NOMO-1 treated with DMSO at 0.1 percent for 48 hours (cell line): Measurements from ENCODE around the gene GAS2L1.

Experiments
- DNase-seq: peaks from one replicate; lab custom pipeline; 2025; ENCODE audit not compliant: unreplicated experiment; lab: John Stamatoyannopoulos, UW

The GAS2L1 gene

GRCh38 chr22:29275167-29275566, 31.3 kb upstream of the GAS2L1 start:
- DNase-seq = no peak

DNA sequence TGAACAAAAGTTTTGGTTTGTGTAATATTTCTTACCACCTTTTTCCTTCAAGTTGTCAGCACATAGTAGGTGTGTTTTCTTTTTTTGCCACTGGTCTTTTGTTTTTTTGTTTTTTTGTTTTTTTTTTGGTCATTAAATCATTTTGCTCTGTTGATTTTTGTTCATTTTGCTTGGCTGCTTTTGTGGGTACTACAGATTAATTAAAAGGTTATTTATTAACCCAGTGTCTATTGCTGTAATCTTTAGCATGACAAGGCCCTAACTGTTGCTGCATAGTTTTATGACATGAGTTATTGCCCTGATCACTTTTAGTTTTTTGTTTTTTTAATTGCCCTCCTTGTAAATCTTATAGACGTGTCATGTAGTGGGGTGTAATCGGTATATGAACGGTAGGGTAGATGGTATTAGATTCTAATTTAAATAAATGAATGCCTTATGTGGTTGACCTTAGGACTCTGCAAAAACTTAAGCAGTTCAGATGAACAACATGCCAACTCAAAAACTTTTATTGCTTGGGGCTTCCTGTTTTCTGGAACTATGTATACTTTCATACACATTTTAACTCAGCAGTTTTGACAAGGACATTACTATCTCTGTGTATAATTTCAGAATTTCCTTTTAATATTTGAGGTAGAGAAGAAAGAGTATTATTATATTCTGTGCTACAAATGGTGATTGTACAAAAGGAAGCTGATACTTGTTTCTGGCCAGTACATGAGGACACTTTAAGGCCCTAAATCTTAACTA, 30.5 kb upstream of the GAS2L1 start:
- no peak for DNase-seq

GRCh38 chr22:29277927-29278326, 28.5 kb upstream of the GAS2L1 start:
- DNase-seq = no peak

GRCh38 chr22:29284196-29284595, 22.3 kb upstream of the GAS2L1 start:
- DNase-seq = no peak

DNA sequence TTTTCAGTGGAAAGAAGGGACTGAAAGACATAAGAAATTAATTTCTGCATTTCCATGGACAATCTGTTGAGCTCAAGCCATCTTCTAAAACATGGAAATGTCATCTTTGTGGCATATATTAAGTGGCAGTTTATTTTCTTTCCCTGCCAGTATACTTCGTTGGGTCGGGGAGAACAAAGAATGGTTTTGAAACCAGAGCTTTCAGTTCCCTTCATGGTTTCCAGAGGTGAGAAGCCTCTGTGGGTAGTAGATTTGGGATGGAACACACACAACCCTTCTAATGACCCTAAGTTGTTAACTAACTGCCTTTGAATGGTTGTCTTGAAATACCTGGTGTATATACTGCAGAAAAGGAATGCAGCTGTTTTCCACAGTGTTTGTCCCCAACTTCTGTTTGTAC, 17.6 kb upstream of the GAS2L1 start:
- no peak for DNase-seq

DNA sequence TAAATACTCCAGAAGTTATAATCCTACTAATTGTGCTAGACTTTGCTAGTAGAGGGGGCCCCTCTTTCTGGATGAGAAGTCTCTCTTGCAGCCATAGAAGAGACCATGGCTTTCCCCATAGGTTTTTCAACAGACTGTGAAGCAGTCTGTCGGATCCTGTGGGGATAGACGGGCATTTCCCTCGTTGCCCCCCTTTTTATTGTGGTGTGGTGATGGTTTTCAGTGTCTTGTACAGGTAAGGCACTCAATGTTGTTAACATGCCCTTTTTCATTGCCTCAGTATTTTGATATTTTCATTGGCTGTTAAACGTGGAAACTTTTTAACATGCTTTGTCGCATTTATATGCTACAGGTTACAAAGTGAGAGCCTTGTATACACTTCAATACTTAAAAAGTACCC, 16.4 kb upstream of the GAS2L1 start:
- DNase-seq = no peak

GRCh38 chr22:29291215-29291614, 15.2 kb upstream of the GAS2L1 start:
- DNase-seq = no peak

GRCh38 chr22:29292379-29292778, 14.1 kb upstream of the GAS2L1 start:
- DNase-seq = no peak

- DNase-seq = no peak
These were observed 7.8 kb upstream of the GAS2L1 start for GRCh38 chr22:29298641-29299040.

DNA sequence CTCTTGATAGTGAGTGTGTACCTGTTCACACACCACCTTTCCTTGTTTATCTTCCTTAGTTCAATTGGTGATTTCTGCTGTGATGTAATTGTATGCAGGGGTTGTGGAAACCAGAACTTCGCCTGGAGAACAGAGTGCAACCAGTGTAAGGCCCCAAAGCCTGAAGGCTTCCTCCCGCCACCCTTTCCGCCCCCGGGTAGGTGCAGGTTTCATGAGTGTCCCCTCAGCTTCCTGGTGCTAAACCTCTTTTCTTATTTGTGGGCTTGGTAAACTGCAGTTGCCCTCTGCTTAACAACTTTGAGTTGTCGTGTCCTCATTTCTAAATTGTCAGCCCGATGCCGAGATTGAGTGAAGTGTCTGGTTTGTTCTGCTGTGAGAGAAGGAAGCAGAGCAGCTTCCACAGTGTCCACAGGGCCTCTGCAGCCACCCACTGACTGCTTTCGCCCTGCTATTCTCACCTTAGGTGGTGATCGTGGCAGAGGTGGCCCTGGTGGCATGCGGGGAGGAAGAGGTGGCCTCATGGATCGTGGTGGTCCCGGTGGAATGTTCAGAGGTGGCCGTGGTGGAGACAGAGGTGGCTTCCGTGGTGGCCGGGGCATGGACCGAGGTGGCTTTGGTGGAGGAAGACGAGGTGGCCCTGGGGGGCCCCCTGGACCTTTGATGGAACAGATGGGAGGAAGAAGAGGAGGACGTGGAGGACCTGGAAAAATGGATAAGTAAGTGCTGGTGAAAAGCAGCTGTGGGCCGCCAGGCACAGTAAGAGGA, 7.1 kb upstream of the GAS2L1 start:
- DNase-seq = no peak

DNA sequence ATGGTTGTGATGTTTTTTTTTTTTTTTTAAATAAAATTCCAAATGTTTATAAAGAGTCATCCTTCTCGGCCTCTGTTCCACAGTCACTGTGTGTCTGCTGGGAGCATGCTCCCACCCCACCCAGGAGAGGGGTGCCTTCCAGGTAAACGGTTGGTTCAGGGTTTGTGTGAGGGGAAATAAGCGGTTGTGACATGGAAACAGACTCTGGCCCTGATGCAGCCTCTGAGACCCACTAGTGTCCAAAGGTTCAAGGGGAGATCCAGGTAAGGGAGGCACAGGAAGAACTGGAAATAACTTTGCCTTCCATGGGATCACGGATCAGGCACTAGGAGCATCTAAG, 6.0 kb upstream of the GAS2L1 start:
- DNase-seq = no peak

DNA sequence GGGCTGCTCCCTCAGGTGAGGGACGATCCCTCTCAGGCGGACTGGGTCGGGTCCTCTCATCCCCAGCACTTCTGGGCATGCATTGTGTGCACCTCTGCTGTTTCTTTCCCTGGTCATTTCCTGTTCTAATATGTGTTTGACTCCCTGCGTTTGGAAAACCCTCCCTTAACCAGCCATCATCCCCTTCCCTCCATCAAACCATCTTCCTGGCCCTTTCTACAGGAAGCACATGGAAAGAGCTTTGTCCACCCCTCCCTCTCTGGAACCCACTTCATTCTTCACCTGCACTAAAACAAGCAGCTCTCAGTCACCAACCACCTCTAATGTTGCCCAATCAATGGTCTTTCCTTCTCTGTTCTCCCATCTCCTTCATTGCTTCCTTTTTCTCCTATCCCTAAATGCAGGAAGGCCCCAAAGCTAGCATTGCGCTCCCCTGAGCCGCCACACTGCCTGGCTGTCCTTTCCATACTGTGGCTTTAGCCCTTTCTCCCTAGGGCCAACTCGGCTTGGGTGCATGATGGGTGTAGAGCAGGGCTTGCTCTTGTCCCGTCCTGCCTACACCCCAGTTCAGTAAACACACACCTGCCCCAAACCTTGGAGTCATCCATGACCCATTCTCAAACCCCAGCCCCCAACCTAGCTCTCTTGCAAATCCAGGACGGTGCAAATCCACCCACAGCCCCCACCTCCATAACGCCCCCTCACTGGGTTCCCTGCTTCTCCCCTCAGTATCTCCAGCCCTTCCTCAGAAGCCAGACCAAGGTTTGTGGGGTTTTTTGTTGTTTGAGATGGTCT, 5.4 kb upstream of the GAS2L1 start:
- no peak for DNase-seq

GRCh38 chr22:29301716-29302401, 4.6 kb upstream of the GAS2L1 start:
- no peak for DNase-seq

GRCh38 chr22:29302402-29302680, 4.1 kb upstream of the GAS2L1 start:
- DNase-seq = no peak

GRCh38 chr22:29302681-29303465, 3.6 kb upstream of the GAS2L1 start:
- DNase-seq = no peak

DNA sequence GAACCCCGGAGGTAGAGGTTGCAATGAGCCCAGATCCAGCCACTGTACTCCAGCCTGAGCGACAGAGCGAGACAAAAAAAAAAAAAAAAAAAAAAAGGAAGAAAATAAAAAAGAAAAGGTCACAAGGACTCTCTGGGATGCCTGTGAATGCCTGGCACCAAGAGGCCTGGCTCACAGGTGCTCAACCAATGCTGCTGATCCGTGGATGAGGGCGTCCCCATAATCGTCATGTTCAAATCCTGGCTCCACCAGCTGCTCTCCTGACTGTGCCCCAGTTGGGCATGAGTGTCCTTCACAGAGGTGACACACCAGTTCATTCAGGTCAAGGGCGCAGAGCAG, 645 bp upstream of the GAS2L1 start:
- DNase-seq = no peak

DNA sequence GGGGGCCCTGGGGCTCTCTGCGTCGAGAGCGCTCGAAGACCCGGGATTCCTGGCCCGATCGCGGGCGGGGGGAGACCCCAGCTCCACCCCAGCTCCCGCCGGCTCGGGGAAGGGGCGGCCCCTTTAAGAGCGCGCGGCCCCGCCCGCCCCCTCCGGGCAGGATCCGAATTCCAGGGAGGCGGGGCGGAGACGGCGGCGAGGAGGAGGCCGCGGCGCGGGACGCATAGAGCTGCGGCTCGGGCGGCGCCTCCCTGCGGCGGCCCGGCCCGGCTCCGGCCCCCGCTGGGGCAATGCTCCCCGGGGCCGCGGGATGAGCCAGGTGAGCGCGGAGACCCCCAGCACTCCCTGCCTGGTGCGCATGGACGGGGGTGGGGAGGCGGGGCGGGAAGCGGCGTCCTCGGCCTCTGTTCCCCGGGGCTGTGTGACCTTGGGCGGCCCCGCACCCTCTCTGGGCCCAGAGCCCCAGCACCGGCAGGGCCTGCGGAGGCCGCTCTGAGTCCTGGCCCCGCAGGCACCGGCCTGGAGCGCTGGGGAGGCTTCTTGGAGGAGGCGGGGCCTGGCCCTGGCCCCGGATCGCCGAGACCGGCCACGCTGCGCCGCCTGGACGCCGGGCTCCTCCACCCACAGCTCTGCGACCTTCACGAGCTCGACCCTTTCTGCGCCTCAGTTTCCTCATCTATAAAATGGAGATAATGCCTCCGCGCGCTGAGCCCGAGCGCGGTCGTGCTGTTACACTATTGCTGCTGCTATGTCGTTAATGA, 565 bp downstream of the GAS2L1 start:
- DNase-seq = peak; percentile 56

DNA sequence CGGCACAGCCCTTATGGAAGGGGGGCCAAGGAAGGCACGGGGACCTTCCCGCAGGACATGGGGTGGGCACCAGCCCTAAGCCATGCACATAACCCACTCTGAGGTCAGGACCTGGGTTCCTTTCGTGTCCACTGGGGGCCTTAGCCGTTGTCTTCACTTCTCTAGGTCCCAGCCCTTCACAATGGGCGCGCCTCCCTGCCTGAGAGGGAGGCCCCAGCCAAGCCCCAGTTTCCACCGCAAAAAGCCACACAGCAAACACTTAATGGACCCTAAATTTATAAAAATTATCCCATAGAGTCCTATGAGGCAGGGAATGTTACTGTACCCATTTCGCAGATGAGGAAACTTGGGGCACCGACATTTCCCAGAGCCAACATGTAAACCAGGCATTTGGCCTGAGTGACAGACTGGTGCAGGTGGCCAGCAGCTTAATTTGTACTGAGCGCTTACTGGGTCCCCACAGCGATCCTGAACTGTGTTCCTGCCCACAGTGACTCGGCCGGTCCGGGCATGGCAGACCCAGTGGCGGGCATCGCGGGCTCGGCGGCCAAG, 1.2 kb downstream of the GAS2L1 start:
- DNase-seq = no peak

DNA sequence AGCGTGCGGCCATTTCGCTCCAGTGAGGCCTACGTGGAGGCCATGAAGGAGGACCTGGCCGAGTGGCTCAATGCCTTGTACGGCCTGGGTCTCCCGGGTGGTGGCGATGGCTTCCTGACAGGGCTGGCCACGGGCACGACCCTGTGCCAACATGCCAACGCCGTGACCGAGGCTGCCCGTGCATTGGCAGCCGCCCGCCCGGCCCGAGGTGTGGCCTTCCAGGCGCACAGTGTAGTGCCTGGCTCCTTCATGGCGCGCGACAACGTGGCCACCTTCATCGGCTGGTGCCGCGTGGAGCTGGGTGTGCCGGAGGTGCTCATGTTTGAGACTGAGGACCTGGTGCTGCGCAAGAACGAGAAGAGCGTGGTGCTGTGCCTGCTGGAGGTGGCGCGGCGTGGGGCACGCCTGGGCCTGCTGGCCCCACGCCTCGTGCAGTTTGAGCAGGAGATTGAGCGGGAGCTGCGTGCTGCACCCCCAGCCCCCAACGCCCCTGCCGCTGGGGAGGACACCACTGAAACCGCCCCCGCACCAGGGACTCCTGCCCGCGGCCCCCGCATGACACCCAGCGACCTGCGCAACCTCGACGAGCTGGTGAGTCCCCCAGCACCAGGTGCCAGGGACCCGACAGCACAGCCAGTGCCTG, 1.8 kb downstream of the GAS2L1 start:
- DNase-seq = no peak
